Retinal pigment epithelial cell (primary cell): ENCODE data around the gene OR6M1.

Source experiments
- DNase-seq: peaks from one replicate; pipeline ENCODE4 v3.0.0-alpha.2; 2010; ENCODE audit warnings: low read depth
- H3K4me3 ChIP-seq: 2 replicates; pipeline ENCODE4 v1.5.1; 2011; ENCODE audit warnings: mild to moderate bottlenecking, low read length, control low read depth, moderate library complexity
- TF ChIP-seq, protein P1 (sequence below): conservative IDR thresholded peaks from 2 replicates; pipeline ENCODE4 v1.5.1; 2011; ENCODE audit warnings: low read depth, low read length, control low read depth, inconsistent platforms

The OR6M1 gene

DNA sequence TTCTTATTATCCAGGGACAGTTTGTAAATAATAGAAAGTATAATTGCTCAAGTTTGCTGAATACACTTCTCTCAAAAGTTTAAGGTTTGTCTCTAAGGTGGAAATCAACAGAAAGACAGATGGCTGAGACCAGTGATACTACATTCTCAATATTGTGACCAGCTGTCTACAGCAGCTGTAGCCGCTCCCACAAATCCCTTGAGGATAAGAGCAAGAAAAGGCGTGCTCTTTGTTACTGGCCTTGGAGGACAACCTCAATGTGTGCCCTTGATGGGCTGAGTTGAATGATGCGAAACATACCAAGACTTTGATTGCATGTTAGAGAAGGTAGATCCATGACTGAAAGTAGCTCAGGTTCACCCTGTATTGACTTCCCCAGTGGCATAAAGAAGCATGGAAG lies 6.1 kb downstream of the OR6M1 start:
- TF ChIP-seq, protein P1, sequence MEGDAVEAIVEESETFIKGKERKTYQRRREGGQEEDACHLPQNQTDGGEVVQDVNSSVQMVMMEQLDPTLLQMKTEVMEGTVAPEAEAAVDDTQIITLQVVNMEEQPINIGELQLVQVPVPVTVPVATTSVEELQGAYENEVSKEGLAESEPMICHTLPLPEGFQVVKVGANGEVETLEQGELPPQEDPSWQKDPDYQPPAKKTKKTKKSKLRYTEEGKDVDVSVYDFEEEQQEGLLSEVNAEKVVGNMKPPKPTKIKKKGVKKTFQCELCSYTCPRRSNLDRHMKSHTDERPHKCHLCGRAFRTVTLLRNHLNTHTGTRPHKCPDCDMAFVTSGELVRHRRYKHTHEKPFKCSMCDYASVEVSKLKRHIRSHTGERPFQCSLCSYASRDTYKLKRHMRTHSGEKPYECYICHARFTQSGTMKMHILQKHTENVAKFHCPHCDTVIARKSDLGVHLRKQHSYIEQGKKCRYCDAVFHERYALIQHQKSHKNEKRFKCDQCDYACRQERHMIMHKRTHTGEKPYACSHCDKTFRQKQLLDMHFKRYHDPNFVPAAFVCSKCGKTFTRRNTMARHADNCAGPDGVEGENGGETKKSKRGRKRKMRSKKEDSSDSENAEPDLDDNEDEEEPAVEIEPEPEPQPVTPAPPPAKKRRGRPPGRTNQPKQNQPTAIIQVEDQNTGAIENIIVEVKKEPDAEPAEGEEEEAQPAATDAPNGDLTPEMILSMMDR = no peak
- DNase-seq = no peak
- no peak overlapping the region for H3K4me3 ChIP-seq

DNA sequence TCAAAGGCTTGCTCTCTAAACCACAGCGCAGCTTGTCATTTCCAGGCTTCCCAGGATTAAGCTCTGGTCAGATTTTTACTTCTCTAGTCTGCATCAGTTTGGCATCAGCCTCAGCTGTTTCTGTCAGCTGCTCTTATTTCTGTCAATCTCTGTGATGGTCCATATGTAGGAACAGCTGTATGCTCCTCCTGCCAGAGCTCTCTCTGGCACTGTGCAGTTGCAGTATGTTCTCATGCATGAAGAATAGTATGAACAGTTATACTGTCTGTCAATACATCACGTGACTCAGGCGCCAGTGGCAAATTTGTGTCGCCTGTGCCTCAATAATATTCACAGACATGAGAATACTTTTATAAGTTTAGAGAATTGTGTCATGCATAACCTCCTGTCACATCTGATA lies 6.7 kb downstream of the OR6M1 start:
- no peak for DNase-seq
- no peak overlapping the region for H3K4me3 ChIP-seq
- TF ChIP-seq, protein P1 = no peak

DNA sequence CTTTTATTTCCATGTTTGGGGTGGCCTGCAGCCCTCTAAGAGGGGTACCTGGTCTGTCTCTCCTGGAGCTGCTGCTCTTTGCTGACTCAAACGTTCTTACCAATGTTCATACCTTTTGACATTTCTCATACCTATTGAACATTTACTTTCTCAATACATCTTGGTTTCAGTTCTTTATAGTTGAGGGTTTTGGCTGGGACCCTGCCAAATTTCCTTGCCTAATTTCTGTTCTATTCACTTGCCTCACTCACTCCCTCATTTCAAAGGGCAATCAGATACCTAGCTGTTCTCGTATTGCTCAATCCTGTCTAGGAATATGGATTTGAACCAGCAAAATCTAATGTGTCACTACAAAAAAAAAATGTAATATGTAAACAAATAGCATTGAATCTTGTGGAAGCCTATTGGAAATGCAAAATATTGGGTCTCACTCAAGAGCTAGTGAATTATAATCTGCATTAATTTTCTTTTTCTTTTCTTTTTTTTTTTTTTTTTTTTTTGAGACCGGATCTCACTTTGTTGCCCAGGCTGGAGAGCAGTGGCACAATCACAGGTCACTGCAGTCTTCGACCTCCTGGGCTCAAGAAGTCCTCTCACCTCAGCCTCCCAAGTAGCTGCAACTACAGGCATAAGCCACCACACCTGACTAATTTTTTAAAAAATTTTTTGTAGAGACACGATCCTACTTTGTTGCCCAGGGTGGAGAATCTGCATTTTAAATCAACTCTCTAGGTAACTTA lies 7.5 kb downstream of the OR6M1 start:
- no peak overlapping the region for H3K4me3 ChIP-seq

DNA sequence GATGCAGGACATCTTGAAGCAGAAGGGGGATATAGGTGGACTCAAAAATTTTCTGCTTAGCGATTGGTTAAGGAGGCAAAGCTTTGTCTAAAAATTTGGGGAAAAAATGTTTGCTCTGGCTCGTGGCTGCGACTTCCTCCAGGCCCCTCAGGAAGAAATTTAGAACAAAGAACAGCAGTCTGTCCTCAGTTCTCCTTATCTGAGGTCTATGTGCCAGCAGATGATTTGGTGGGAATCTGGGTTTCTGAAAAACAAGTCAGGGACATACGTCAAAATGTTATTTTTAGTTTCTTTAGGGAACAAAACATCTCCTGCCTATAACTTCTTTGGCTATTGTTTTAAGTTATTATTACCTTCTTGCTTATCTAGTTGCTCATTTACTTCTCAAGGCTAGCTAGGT lies 8.1 kb downstream of the OR6M1 start:
- DNase-seq = no peak
- TF ChIP-seq, protein P1 = no peak
- no peak overlapping the region for H3K4me3 ChIP-seq

More for the DNA sequence above, 7.5 kb downstream of the OR6M1 start:
- no peak for DNase-seq
- TF ChIP-seq, protein P1 = no peak

DNA sequence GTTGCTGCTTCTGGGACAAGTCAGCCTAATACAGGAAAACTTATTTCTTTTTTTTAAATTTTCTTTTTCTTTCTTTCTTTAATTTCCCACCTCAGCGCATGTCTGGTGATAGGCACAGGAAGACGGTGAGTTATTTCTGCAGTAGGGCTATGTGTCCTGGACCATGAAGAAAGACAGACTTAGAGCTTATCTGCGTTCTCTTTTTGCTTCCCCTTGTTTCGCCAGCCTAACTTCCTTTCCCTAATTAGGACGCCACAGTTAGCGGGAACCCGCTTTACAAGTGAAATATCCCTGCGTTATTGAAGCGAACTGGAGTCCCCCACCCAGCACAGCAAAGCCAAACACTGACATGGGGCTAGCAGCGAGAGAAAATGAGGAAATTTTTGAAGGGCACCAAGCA lies 8.6 kb downstream of the OR6M1 start:
- TF ChIP-seq, protein P1 = no peak
- DNase-seq = no peak
- H3K4me3 ChIP-seq = no peak overlapping the region

DNA sequence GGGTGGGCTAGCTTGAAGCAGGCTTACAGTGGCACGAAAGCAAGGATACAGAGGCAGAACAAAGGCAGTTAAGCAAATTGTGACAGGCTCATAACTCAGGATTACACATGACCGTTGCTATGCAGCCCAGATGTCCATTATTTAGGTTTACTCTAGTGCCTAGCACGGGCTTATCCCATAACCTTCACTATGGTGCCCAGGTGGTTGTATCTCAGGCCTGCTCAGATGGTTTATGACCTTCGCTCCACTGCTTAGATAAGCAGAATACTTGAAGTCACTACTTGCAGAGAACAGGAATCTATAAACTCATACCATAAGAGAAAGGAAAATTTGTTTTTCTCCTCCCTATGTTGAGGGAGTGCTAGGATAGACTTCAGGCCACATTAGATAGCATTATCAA lies 9.0 kb downstream of the OR6M1 start:
- H3K4me3 ChIP-seq = no peak overlapping the region
- TF ChIP-seq, protein P1 = no peak

DNA sequence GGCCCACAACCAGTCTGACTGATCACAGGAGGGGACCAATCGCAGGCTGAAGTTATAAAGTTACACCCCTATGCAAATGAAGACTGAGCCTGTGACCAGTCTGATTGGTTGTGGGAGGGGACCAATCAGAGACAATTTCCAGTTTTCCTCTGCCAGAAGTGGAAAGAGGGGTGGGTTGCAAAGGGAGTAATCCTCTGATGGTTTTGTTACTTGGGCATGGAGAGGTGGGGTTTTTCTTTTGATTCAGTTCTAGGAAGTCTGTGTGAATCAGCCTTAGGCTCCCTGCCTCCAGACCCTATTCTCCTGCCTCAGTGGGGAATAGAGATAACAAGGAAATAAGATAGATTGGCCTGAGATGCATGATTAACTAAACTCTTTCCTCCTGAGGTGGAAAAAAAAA lies 9.9 kb downstream of the OR6M1 start:
- no peak for DNase-seq
- TF ChIP-seq, protein P1 = no peak
- H3K4me3 ChIP-seq = no peak overlapping the region

More for the DNA sequence above, 9.0 kb downstream of the OR6M1 start:
- DNase-seq = no peak
